Stimulated activated effector memory CD8-positive, alpha-beta T cell treated with anti-CD3 and anti-CD28 coated beads, Interleukin-12 subunit alpha, Interleukin-12 subunit beta, amount 100 ng/mL, for 72 hours (primary cell): ENCODE measurements around the gene UQCRQ.
A peak's percentile ranks its signal among the peaks of the same experiment; 100 is the strongest.

ENCODE experiments used
- ATAC-seq: fragments of 150-1000 bp; cut with Tn5 transposase; 2 replicates; pipeline ENCODE4 v1.10.0; 2021
- DNase-seq, 2 donors: peaks; one replicate each; pipeline ENCODE4 v3.0.0; 2021 to 2022; ENCODE audit warnings: low spot score in 2 of 2
- H3K27ac Mint-ChIP-seq: one replicate; pipeline ENCODE4 v1.8.0; 2022; ENCODE audit warnings: mild to moderate bottlenecking, mixed read lengths
- H3K36me3 Mint-ChIP-seq: one replicate; pipeline ENCODE4 v1.8.0; 2022; ENCODE audit warnings: mild to moderate bottlenecking, mixed read lengths
- H3K4me1 Mint-ChIP-seq: one replicate; pipeline ENCODE4 v1.8.0; 2022; ENCODE audit warnings: mixed read lengths
- H3K4me3 Mint-ChIP-seq: one replicate; pipeline ENCODE4 v1.8.0; 2022; ENCODE audit warnings: mild to moderate bottlenecking, mixed read lengths
- H3K9me3 Mint-ChIP-seq: one replicate; pipeline ENCODE4 v1.8.0; 2022; ENCODE audit warnings: mixed read lengths

Gene UQCRQ

DNA sequence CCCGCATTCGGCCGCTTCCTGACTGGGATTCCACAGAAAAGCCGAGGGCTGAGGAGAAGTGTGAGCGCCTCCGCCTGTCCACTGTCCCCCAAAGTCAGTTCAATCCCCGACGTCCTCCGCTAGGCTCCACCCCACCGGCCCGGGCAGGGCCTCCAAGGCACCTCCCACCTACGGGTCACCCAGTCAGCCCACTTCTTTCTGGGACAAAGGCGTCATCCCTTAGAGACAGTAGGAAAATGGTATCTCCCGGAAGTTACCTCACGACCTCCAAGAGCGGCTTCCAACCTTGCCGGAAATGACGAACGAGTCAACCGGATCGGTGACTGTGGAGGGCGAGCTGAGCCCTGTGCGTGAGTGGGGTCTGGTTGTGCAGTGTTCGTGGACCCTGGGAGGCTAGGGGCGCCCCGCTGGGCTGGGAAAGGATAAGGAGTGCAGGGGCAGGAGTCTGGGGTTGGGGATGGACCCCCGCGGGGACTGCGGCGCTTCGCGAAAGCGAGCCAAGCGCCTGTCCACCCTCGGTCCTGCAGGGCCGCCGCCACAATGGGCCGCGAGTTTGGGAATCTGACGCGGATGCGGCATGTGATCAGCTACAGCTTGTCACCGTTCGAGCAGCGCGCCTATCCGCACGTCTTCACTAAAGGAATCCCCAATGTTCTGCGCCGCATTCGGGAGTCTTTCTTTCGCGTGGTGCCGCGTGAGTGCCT lies at the start of gene UQCRQ, which contains the start of gene GDF9:
Gene UQCRQ, plus strand, starts transcription at position 301 of the 704 bp plus-strand sequence. Its CDS starts 240 bp downstream, at position 541.
Gene GDF9, minus strand, starts transcription at position 128 of the 704 bp plus-strand sequence. CDS start 1,936 bp downstream, outside the sequence.
- Mint-ChIP-seq H3K36me3 (peaks cover 54% of the 10 kb centered on the region), H3K4me3 (peak within 1 kb of the TSS; percentile 93), H3K4me1 (peaks cover 25% of the 10 kb centered on the region), H3K9me3 (no peaks in the 10 kb centered on the region), H3K27ac (peak within 1 kb of the TSS; percentile 98)
- peak; percentile 98 for ATAC-seq
- peak; percentile 75 to 94 for DNase-seq

DNA sequence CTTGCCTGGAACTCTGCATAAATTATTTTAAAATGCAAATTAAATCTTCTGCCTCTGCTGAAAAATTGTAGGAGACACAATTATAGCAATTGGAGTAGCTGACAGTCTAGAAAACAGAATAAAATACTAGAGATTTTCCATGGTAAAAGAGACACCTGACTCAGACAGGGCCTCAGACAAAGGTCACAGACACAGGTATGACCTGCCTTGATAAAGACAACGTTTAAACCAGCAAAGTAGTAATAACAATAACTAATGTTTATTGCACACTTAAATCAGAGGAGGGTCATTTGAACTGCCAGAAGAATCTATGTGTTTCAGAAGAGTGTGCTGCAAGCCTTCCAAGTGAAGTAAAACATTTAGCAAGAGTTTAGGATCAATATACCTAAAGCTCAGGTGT lies 49.4 kb upstream of the UQCRQ start:
- Mint-ChIP-seq H3K4me1 (peaks cover 18% of the 10 kb centered on the region), H3K27ac (no peak overlapping the region), H3K4me3 (no peak overlapping the region), H3K9me3 (no peaks in the 10 kb centered on the region), H3K36me3 (no peaks in the 10 kb centered on the region)
- no peak for DNase-seq
- no peak for ATAC-seq

DNA sequence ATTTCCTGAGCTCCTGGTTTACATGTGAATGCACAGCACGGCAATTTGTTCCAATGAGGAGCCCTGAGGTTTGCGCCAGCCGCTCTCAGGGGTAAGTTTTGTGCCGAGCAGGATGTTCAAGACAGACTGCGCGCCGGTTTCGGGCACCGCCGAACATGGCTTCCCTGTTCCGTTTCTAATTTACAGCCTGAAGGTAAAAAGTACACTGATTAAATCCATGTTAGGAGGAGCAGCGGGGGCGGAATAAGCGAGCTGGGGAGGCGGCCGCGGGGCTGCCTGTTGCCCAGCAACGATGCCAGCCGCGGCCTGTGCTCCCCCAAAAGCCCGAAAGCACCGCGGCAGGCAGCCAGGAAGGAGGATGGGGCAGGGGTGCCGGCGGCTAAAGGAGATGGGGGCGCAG lies 47.0 kb upstream of the UQCRQ start:
- DNase-seq (no peak), ATAC-seq (no peak)
- Mint-ChIP-seq H3K36me3 (no peaks in the 10 kb centered on the region), H3K9me3 (no peaks in the 10 kb centered on the region), H3K4me3 (peak overlapping the region; percentile 15), H3K4me1 (peaks cover 11% of the 10 kb centered on the region), H3K27ac (no peak overlapping the region)

DNA sequence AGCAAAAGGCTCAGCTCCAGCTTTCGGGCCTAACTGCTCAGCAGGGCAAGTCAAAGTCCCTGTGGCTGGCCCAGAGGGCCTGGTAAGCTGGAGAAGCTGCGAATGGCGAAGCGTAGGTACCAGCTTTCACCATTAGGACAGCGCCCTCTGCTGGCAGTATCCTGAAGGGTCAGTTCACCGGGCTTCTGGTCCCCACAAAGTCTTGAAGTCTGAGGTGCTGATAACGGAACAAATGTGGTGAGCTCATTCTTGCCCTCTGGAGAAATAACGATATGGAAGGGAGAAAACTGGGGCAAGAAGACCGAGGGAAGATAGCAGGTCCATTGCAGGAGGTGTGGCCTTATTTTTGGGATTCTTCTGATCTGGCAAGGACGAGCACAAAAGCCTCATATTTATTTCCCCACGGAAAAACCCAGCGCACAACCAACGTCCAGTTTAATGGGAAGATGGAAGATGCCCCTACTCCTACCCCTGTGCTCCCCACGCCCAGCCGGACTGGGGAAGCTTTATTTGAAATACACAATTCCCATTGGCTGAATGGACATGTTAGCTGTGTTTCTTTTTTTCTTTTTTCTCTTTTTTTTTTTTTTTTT lies 46.2 kb upstream of the UQCRQ start:
- peak; percentile 92 for ATAC-seq
- peaks cover 11% of the 10 kb centered on the region for H3K4me1 Mint-ChIP-seq
- peak; percentile 88 to 96 for DNase-seq
- H3K27ac Mint-ChIP-seq = no peak overlapping the region
- no peaks in the 10 kb centered on the region for H3K36me3 Mint-ChIP-seq
- no peaks in the 10 kb centered on the region for H3K9me3 Mint-ChIP-seq
- H3K4me3 Mint-ChIP-seq = no peak overlapping the region

DNA sequence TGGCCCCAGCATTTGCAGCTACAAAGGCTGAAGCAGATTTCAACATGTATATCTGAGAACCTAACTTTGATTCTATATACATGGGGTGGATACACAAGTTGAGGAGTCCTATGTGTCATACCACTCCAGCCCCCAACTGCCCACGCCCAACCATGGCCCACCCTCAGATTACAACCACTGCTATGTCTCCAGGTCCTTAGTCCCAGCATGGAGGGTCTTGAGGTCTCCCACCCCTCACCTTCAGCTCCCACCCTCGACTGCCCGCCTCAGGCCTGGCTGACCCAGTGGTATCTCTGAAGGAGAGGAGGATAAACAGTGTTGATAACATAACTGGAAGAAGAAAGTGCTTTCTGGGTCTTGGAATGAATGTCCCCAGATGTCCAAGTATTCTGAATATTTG lies 45.1 kb upstream of the UQCRQ start:
- no peak overlapping the region for H3K27ac Mint-ChIP-seq
- H3K4me1 Mint-ChIP-seq = peaks cover 11% of the 10 kb centered on the region

DNA sequence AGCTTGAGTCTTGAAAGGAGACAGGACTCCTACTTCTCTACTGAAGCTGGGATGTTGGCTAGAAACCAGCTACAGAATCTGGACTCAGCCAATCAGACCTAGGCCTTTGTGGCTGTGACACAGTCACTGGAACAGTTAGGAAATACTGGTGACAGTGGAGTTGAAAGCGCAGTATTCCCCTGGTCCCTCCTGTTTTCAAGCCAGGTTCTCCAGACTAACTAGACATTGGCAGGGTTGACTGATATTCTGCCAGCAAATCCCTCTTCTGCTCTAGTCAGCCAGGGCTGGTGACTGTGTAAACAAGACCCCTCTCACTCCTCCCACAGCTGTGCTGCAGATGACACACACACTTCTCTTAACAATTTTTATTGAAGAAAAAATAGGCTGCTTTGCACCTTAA lies 44.7 kb upstream of the UQCRQ start:
- peaks cover 11% of the 10 kb centered on the region for H3K4me1 Mint-ChIP-seq
- no peak for DNase-seq
- ATAC-seq = no peak
- H3K36me3 Mint-ChIP-seq = no peaks in the 10 kb centered on the region
- no peak overlapping the region for H3K27ac Mint-ChIP-seq
- H3K9me3 Mint-ChIP-seq = no peaks in the 10 kb centered on the region
- no peak overlapping the region for H3K4me3 Mint-ChIP-seq

More for the DNA sequence above, 45.1 kb upstream of the UQCRQ start:
- DNase-seq (no peak), ATAC-seq (no peak)
- no peak overlapping the region for H3K4me3 Mint-ChIP-seq
- no peaks in the 10 kb centered on the region for H3K9me3 Mint-ChIP-seq
- H3K36me3 Mint-ChIP-seq = no peaks in the 10 kb centered on the region

DNA sequence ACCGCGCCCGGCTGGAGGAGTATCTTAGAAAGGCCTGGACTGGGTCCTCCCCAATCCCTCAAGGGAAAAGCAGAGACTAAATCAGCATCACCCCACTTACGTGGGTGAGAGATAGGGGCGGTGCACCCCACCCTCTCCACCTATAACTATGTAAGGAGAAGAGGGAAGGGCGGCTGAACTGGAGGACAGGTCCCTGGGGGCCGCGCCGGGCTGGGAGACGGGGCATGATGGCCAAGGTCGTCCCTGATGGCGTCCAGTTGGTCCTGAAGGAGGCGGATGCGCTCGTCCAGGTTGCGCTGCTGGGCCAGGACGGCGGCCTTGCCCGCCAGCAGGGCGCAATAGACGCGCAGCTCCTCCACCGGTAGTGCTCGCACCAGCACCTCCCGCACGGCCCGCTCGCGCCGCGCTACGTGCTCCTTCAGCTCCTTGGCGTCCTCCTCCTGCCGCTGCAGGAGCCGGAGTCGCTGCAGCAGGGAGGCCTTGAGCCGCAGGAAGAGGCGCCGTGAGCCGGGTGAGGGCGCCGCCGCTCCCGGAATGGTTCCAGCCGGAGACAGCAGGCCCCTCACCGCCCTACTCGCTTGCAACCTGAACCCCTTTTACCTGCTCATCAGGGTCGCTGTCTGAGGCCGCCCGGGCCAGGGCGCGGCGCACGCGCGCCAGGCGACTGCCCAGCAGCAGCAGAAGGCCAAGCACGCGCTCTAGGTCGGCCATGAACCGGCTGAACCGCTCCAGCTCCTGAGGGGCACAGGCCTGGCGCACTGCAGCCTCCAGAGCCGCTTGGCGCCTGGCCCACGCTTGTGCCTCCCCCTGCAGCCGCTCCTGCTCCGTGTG lies 43.6 kb upstream of the UQCRQ start:
- no peak overlapping the region for H3K27ac Mint-ChIP-seq
- no peak for DNase-seq
- H3K9me3 Mint-ChIP-seq = no peaks in the 10 kb centered on the region
- H3K4me1 Mint-ChIP-seq = peaks cover 11% of the 10 kb centered on the region
- peak; percentile 1 for ATAC-seq
- H3K36me3 Mint-ChIP-seq = no peaks in the 10 kb centered on the region
- H3K4me3 Mint-ChIP-seq = peak overlapping the region; percentile 7

DNA sequence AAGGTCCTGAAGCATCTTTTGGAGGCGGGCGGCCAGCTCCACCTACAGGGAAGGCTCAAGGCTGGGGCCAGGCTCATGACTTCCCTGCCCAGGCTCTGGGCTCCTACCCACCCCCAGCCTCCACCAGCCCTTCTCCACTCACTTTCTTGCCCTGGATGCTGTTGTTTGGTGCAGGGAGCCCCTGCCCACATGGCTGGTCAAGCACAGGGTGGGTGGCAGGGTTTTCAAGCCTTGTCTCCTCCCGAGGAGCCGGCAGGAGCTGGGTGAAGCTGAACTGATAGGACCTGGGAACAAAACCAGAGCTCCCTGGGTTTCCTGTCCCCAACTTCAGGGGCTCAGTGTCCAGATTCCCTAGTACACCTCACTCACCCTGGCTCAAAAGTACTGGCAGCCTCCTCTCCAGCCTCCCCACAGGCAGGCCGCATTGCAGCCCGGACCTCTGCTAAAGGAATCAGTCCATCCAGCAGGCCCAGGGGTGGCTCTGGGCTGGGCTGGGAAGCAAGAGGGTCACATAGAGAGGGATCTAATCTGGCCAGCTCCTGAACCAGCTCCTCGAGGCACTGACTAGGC lies 42.9 kb upstream of the UQCRQ start:
- H3K9me3 Mint-ChIP-seq = no peaks in the 10 kb centered on the region
- H3K36me3 Mint-ChIP-seq = no peaks in the 10 kb centered on the region
- no peak for DNase-seq
- ATAC-seq = no peak
- peak overlapping the region; percentile 7 for H3K4me3 Mint-ChIP-seq
- no peak overlapping the region for H3K27ac Mint-ChIP-seq
- H3K4me1 Mint-ChIP-seq = peaks cover 11% of the 10 kb centered on the region

DNA sequence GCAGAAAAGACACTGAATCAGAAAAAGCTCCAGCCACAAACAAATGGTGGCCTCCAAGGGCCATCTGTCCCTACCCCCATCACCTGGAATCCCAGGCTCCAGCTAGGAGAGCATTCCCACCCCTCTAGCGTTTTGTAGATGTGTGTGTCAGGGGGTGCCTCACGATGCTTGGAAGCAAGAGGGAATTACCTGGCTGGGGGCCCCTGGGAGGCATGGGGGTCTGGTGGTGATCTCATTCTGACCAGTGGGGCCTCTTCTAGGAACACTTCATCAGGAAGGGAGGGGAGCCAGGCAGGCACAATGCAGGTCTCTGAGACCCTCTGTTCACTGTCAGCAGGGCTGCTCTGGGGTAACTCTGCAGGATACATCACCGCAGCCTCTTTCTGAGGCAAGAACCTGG lies 42.0 kb upstream of the UQCRQ start:
- no peak for DNase-seq
- Mint-ChIP-seq H3K4me3 (peak overlapping the region; percentile 45), H3K27ac (no peak overlapping the region), H3K36me3 (no peaks in the 10 kb centered on the region), H3K4me1 (peaks cover 12% of the 10 kb centered on the region), H3K9me3 (no peaks in the 10 kb centered on the region)
- no peak for ATAC-seq

DNA sequence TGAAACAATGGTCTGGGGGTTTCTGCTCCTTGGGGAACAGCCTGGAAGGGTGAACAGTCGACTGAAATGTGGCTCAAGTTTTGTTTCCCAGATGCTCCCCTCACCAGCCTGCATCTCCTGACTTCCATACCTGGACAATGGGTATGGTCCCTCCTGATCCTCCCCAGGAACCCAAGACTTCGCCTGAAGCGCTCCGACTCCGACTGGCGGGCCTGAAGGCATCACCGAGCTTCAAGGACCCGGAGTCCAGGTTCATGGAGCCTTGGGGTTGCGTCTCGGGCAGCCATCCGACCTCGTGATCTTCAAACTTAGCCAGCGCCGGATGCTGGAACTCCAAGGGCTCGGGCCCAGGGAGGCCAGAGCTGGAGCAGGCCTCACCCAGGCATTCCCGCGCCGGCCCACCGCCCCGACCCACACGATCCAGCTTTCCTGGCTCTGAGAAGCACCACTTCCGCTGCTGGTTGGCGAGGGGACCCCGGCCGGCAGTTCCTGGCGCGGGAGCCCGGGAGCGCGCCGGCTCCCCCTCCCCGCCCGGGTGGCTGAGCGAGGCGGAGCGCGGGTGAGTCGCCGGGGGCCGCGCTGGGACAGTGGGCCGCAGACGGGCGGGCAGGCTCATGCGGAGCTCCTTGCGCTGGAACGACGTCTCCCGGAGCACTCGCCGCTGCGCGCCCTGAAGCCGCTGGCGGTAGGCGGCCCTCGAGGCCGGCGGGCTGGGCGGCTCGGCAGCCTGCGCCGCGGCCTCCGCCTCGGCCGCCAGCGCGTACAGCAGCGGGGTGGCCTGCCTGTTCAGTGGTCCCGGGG lies 41.2 kb upstream of the UQCRQ start:
- no peak overlapping the region for H3K27ac Mint-ChIP-seq
- H3K36me3 Mint-ChIP-seq = no peaks in the 10 kb centered on the region
- peak overlapping the region; percentile 45 for H3K4me3 Mint-ChIP-seq
- H3K4me1 Mint-ChIP-seq = peaks cover 13% of the 10 kb centered on the region
- DNase-seq (no peak), ATAC-seq (peak; percentile 8)
- no peaks in the 10 kb centered on the region for H3K9me3 Mint-ChIP-seq

DNA sequence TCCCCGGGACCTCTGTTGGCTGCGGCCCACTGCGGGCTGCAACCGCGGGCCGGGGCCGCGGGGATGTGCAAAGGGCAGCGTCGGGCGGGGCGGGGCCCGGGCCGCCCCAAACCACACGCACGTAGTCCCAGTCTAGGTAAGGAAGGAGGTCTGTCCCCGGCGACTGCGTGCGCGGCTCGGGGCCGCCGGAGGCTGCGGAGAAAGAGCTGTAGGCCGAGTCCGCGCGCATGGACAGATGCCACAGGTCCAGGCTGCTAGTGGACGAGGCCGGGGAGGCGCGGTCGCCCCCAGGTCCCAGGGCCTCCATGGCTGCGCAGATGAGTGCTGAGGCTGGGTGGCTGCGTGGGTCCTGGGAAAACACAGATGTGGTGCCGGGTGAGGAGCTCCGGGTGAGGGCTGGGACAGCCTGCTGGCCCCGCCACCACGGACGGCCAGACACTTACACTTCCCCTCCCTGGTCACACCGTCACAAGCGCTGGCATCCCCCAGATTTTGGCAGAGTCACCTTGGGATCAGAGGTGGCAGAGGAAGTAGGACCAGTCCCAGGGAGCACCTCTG lies 40.5 kb upstream of the UQCRQ start:
- Mint-ChIP-seq H3K4me3 (peak overlapping the region; percentile 45), H3K27ac (no peak overlapping the region), H3K9me3 (no peaks in the 10 kb centered on the region), H3K36me3 (no peaks in the 10 kb centered on the region), H3K4me1 (peaks cover 11% of the 10 kb centered on the region)
- DNase-seq (no peak), ATAC-seq (peak; percentile 49)

DNA sequence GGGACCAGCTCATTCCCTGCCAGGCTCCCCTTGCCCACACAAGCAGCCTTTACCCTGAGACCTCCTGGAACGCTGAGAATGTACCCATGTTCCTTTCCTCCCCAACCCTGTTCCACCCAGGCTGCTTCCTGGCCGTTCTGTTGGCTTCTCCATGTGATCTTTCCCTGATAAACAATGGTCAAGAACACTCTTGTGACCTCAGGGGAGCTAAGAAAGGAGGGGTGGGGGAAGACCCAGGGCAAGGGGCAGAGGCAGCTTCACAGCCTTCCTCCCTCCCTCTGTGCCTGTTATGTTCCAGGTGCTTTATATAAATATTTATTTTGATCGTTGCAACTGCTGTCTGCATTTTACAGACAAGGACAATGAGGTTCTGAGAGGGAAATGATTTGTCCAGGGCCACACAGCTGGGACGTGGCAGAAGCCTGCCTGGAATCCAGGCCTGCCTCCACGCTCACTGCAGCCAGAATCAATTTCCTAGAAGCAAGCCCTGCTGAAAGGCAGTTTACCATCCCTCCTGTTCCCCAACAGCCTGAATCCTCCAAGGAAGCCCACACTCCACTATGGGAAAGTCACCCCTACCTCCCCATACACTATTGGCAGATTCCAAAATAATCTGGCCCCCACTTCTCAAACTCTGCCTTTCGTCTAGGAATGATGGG lies 39.9 kb upstream of the UQCRQ start:
- no peaks in the 10 kb centered on the region for H3K36me3 Mint-ChIP-seq
- H3K27ac Mint-ChIP-seq = no peak overlapping the region
- H3K4me3 Mint-ChIP-seq = peak overlapping the region; percentile 45
- no peak for DNase-seq
- H3K4me1 Mint-ChIP-seq = peaks cover 17% of the 10 kb centered on the region
- no peak for ATAC-seq
- no peaks in the 10 kb centered on the region for H3K9me3 Mint-ChIP-seq

DNA sequence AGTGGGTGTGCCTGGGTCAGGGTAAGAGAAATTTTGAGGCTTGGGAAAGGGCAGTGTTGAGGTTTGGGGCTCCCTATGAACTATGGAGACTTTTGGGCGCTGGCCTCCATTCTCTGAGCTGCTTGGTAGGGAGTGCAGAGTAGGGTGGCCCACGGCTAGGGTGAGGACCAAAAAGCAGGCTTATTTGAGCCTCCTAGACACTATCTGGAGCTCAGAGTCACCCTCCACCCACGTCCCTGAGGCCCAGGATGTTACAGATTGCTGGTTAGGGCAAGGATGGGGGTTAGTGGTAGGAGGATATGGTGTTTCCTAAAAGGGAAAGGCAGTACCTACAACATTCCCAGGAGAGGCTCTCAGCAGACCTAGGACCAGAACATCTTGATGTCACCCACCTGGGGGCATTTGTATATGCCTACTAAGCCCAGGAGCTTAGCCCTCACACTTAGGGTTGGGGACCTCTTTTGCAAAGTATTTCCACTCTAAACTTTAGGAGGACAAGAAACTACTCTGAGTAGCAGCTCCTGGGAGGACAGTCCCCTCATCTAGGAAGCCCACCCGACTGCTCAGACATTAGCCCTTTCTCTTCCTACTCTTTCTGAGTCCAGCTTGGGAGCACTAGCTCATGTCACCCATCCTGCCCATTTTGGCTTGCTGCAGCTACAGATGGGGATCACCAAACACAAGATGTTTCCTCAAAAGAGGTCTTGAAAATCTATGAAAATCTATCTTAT lies 38.3 kb upstream of the UQCRQ start:
- ATAC-seq = no peak
- no peaks in the 10 kb centered on the region for H3K9me3 Mint-ChIP-seq
- no peak overlapping the region for H3K27ac Mint-ChIP-seq
- no peaks in the 10 kb centered on the region for H3K36me3 Mint-ChIP-seq
- no peak for DNase-seq
- no peak overlapping the region for H3K4me3 Mint-ChIP-seq
- peaks cover 17% of the 10 kb centered on the region for H3K4me1 Mint-ChIP-seq
